K562 (cell line): ENCODE measurements around the gene FAM174C. TPM values are rescaled to one million over a fixed set of nuclear protein-coding genes. Genes with fewer than 3 reads are reported as not detected.

Experiments used
- ATAC-seq: fragments of 200-7000 bp; cut with Tn5 transposase; 3 replicates; pipeline ENCODE4 v1.9.1; 2020; ENCODE audit warnings: moderate library complexity
- BruUV-seq: library from RNA; stranded (reverse); fragments of 400-500 nt; replicated peaks from 2 replicates; lab custom pipeline; 2021; lab: Mats Ljungman, UMichigan
- CTCF ChIA-PET: fragments of 300-600 bp; formaldehyde crosslinking; extraction: SDS; loops from one replicate; lab custom pipeline; 2021; ENCODE audit warnings: low intra/inter-chr PET ratio; lab: Yijun Ruan, JAX
- POLR2A ChIA-PET: fragments of 300-600, 350-650 bp; sonication (Branson Sonifier 250); formaldehyde crosslinking; extraction: SDS; loops from one replicate; lab custom pipeline; 2021; ENCODE audit warnings: antibody characterized with exemption, inconsistent platforms; lab: Yijun Ruan, JAX
- DNase-seq, 4 experiments: peaks; one replicate each; pipeline versions ENCODE4 v3.0.0 to v3.0.0-alpha.2; 2011 to 2018; ENCODE audit warnings: low spot score in 3 of 4, mixed read lengths in 3 of 4; ENCODE audit errors: extremely low read depth in 1 of 4
- FAIRE-seq: peaks from 2 replicates; lab custom pipeline; 2011; peaks lifted over from hg19 to GRCh38; lab: Jason Lieb, UNC
- H2AFZ ChIP-seq: 2 replicates; pipeline ENCODE4 v1.6.0; 2011; ENCODE audit warnings: low read depth, low read length, control low read depth, inconsistent platforms
- H3K27ac ChIP-seq: fragments of 200-600 bp; 3 replicates; pipeline ENCODE4 v1.8.0; 2011; ENCODE audit warnings: low read depth, mild to moderate bottlenecking, control low read depth, inconsistent platforms, low read length, moderate library complexity, mixed read lengths; ENCODE audit errors: extremely low read depth
- H3K27me3 ChIP-seq, 2 experiments: fragments of 300-600 bp in 1 of 2; 2 replicates in 1 of 2; 3 replicates in 1 of 2; pipeline versions ENCODE4 v1.6.0 to v1.8.0; 2011; ENCODE audit warnings: inconsistent platforms in 2 of 2, low read length in 2 of 2, mild to moderate bottlenecking in 1 of 2, mixed read lengths in 1 of 2, moderate library complexity in 1 of 2; ENCODE audit not compliant: control insufficient read depth in 2 of 2, insufficient read depth in 2 of 2
- H3K36me3 ChIP-seq: fragments of 300-600 bp; 3 replicates; pipeline ENCODE4 v1.8.0; 2011; ENCODE audit warnings: mild to moderate bottlenecking, low read length, inconsistent platforms; ENCODE audit not compliant: control insufficient read depth, insufficient read depth
- H3K4me1 ChIP-seq, 2 experiments: fragments of 200-600 bp in 1 of 2; replicated peaks in 1 of 2; 2 replicates in 1 of 2; 3 replicates in 1 of 2; pipeline versions ENCODE4 v1.5.1 to v1.8.0; 2011; ENCODE audit warnings: inconsistent platforms in 2 of 2, low read length in 2 of 2, mild to moderate bottlenecking in 1 of 2, mixed read lengths in 1 of 2, moderate library complexity in 1 of 2; ENCODE audit not compliant: control insufficient read depth in 2 of 2, insufficient read depth in 2 of 2
- H3K4me2 ChIP-seq: 2 replicates; pipeline ENCODE4 v1.6.1; 2011; ENCODE audit warnings: low read length, control low read depth, inconsistent platforms, mixed read lengths; ENCODE audit not compliant: insufficient read depth
- H3K4me3 ChIP-seq: fragments of 200-600 bp; sonication (generic), shearing (Covaris generic); 2 replicates; pipeline ENCODE4 v1.5.1; 2016; ENCODE audit warnings: control low read depth, inconsistent platforms
- H3K79me2 ChIP-seq: fragments of 200-600 bp; 3 replicates; pipeline ENCODE4 v1.8.0; 2011; ENCODE audit warnings: low read length, inconsistent platforms; ENCODE audit not compliant: control insufficient read depth, insufficient read depth
- H3K9ac ChIP-seq, 2 experiments: 2 replicates each; pipeline versions ENCODE4 v1.6.0 to v1.6.1; 2011; ENCODE audit warnings: low read depth in 2 of 2, low read length in 2 of 2, control low read depth in 1 of 2, inconsistent platforms in 1 of 2, mild to moderate bottlenecking in 1 of 2, mixed read lengths in 1 of 2; ENCODE audit not compliant: insufficient read depth in 1 of 2
- H3K9me1 ChIP-seq: one replicate; pipeline ENCODE4 v1.6.0; 2011; ENCODE audit warnings: inconsistent platforms, mild to moderate bottlenecking, low read length, moderate library complexity; ENCODE audit not compliant: control insufficient read depth, insufficient read depth
- H3K9me3 ChIP-seq: replicated peaks from 2 replicates; pipeline ENCODE4 v1.5.1; 2011; ENCODE audit warnings: low read depth, low read length, inconsistent platforms; ENCODE audit not compliant: control insufficient read depth, insufficient read depth
- H4K20me1 ChIP-seq: replicated peaks from 2 replicates; pipeline ENCODE4 v1.6.1; 2011; ENCODE audit warnings: low read length, inconsistent platforms, mixed read lengths; ENCODE audit not compliant: control insufficient read depth, insufficient read depth
- BRCA1 ChIP-seq, 2 experiments: fragments of 450-650 bp in 1 of 2; sonication (generic) in 1 of 2; formaldehyde crosslinking in 1 of 2; IDR thresholded peaks; 2 replicates each; pipeline versions ENCODE4 v1.5.0 to v1.6.1; 2017 to 2020; ENCODE audit warnings: mild to moderate bottlenecking in 1 of 2, missing genetic modification reagents in 1 of 2
- KLF1 ChIP-seq: fragments of 450-650 bp; IDR thresholded peaks from 2 replicates; pipeline ENCODE4 v1.6.1; 2016; ENCODE audit warnings: missing genetic modification characterization, missing compliant biosample characterization
- MNT ChIP-seq, 2 experiments: fragments of 450-650 bp; conservative IDR thresholded peaks; 2 replicates each; pipeline ENCODE4 v1.6.1; 2017; ENCODE audit warnings: mild to moderate bottlenecking in 2 of 2, moderate library complexity in 2 of 2
- NCOR1 ChIP-seq: fragments of 450-650 bp; IDR thresholded peaks from 2 replicates; pipeline ENCODE4 v1.6.1; 2016; ENCODE audit warnings: mild to moderate bottlenecking, moderate library complexity
- POLR2AphosphoS2 ChIP-seq: IDR thresholded peaks from 2 replicates; pipeline ENCODE4 v1.6.1; 2012; ENCODE audit warnings: low read length, improper control_type of control experiment
- POLR2G ChIP-seq: fragments of 200-400 bp; formaldehyde crosslinking; IDR thresholded peaks from 2 replicates; pipeline ENCODE4 v1.6.1; 2017; ENCODE audit warnings: low read depth, mild to moderate bottlenecking, antibody characterized with exemption, low read length, moderate library complexity
- SMARCA4 ChIP-seq: fragments of 450-650 bp; IDR thresholded peaks from 2 replicates; pipeline ENCODE4 v1.6.1; 2016
- SP1 ChIP-seq: sonication (generic); formaldehyde crosslinking; IDR thresholded peaks from 2 replicates; pipeline ENCODE4 v1.8.1; 2022; ENCODE audit warnings: mild to moderate bottlenecking, missing genetic modification reagents
- STAG1 ChIP-seq: sonication (generic); formaldehyde crosslinking; IDR thresholded peaks from 2 replicates; pipeline ENCODE4 v1.5.0; 2020; ENCODE audit warnings: missing genetic modification reagents, borderline replicate concordance
- SUPT5H ChIP-seq: fragments of 450-650 bp; IDR thresholded peaks from 2 replicates; pipeline ENCODE4 v1.6.1; 2016
- USF1 ChIP-seq: sonication (generic); formaldehyde crosslinking; IDR thresholded peaks from 2 replicates; pipeline ENCODE4 v1.9.0; 2022; ENCODE audit warnings: mild to moderate bottlenecking, missing genetic modification reagents
- VEZF1 ChIP-seq: fragments of 200-800 bp; sonication (Bioruptor generic); IDR thresholded peaks from 2 replicates; pipeline ENCODE4 v1.6.1; 2017; ENCODE audit warnings: missing genetic modification characterization, missing compliant biosample characterization
- ZBED1 ChIP-seq: IDR thresholded peaks from 2 replicates; pipeline ENCODE4 v1.6.1; 2014
- ZBTB26 ChIP-seq: fragments of 450-650 bp; formaldehyde crosslinking; IDR thresholded peaks from 2 replicates; pipeline ENCODE4 v1.4.0; 2022; ENCODE audit warnings: missing genetic modification characterization
- ZBTB9 ChIP-seq: fragments of 450-650 bp; formaldehyde crosslinking; IDR thresholded peaks from 2 replicates; pipeline ENCODE4 v1.4.0; 2020; ENCODE audit warnings: mild to moderate bottlenecking, moderate library complexity
- WGBS: fragments of 100-300 bp; shearing (Covaris generic); methylation state at CpG from one replicate; pipeline ENCODE4 v1.1.6; 2016; ENCODE audit warnings: low coverage, mixed read lengths; ENCODE audit not compliant: insufficient coverage; ENCODE audit errors: missing lambda C conversion rate; 5-methylcytosine and 5-hydroxymethylcytosine counted together
- in situ Hi-C: fragments of 300-500 bp; cut with MboI; formaldehyde crosslinking; loops from 4 replicates; pipeline ENCODE4 v1.15.0; 2018; ENCODE audit warnings: inconsistent platforms, mixed read lengths
- intact Hi-C: fragments of 100-400 bp; cut with micrococcal nuclease; formaldehyde crosslinking; loops from 2 replicates; pipeline ENCODE4 v1.14.2; 2022
- polyA plus RNA-seq, 8 experiments: library from polyadenylated mRNA; depleted of rRNA in 4 of 8; stranded (reverse) in 5 of 8; unstranded in 3 of 8; fragments of >200 nt; fragmentation: Nextera tagmentation in 2 of 8; fragmentation: Illumina TruSeq in 1 of 8; extraction: Ambion mirVana in 2 of 8; extraction: Trizol in 1 of 8; gene quantifications; 2 replicates each; pipeline versions ENCODE4 v1.2.1 to v1.2.3, GENCODE V29; 2011 to 2014; ENCODE audit warnings: inconsistent platforms in 1 of 8, missing spikeins in 1 of 8
- total RNA-seq, 7 experiments: library from RNA; depleted of rRNA in 6 of 7; stranded (reverse); fragments of >200 nt in 6 of 7; fragmentation: Illumina TruSeq in 2 of 7; extraction: Trizol in 2 of 7; gene quantifications; 2 replicates each; pipeline versions ENCODE4 v1.2.1 to v1.2.3, GENCODE V29; 2011 to 2021; ENCODE audit warnings: low replicate concordance in 1 of 7

The FAM174C gene
- total and polyA plus RNA-seq, 9 of the 15 experiments (the other 6 are each of a cell fraction or from before 2014, with no cell fraction given), result 0.66 to 89.6 (median 20.3) TPM

GRCh38 chr19:1270854-1271527 lies 4.3 kb upstream of the FAM174C start:
- peaks cover 26% of the 10 kb centered on the region for H4K20me1 ChIP-seq
- H3K27me3 ChIP-seq, result no peaks in the 10 kb centered on the region
- peaks cover 66% of the 10 kb centered on the region for H3K79me2 ChIP-seq
- peak overlapping the region; percentile 68 for H3K4me3 ChIP-seq
- H3K9me1 ChIP-seq, result no peaks in the 10 kb centered on the region
- in situ Hi-C loops (no loop called here), intact Hi-C loops (loop anchor here (10.0 kb wide), 1 partner anchor 174 kb away; no protein-coding TSS in a partner anchor)
- WGBS, result 10% methylated on average over 26 of the region's 26 CpGs
- peaks cover 67 to 98% of the 10 kb centered on the region in 2 experiments for H3K4me1 ChIP-seq
- FAIRE-seq (peak; percentile 40), ATAC-seq (no peak), DNase-seq (peak in 1 of 4 experiments; percentile 62)
- ChIA-PET POLR2A (interaction anchor here (0.5 to 2.8 kb wide), 7 partner anchors 9 to 1061 kb away, joined by 3 to 14 read pairs (median 4); no protein-coding TSS in a partner anchor), CTCF (no interaction called here)
- H3K4me2 ChIP-seq, result peak overlapping the region; percentile 93
- no peaks in the 10 kb centered on the region for H3K9me3 ChIP-seq
- no TSS peak for BruUV-seq
- no peak overlapping the region for H2AFZ ChIP-seq
- peaks cover 53% of the 10 kb centered on the region for H3K36me3 ChIP-seq
- peak overlapping the region; percentile 92 for H3K27ac ChIP-seq
- peak overlapping the region; percentile 90 to 99 for H3K9ac ChIP-seq
- peak; percentile 31 to 37; a peak in 1 of 4 replicates for TF ChIP-seq MNT (conservative IDR thresholded peaks at IDR 0.05)
- peak; percentile 33; the same call in 1 of the 2 replicates for TF ChIP-seq POLR2AphosphoS2
- peak; percentile 13; the same call in 1 of the 2 replicates for TF ChIP-seq USF1 (CRISPR knock-in tag)
- peak; percentile 10; the same call in 1 of the 2 replicates for TF ChIP-seq ZBTB26
- no peak for TF ChIP-seq SMARCA4
- peak; percentile 7; the same call in 1 of the 2 replicates for TF ChIP-seq ZBED1
- TF ChIP-seq POLR2G, result peak; percentile 54
- 0 out of 2 replicates have a peak, but pooled peaks have one; percentile 22 for TF ChIP-seq STAG1 (CRISPR knock-in tag)
- 0 out of 2 replicates have a peak, but pooled peaks have one; percentile 56 for TF ChIP-seq SP1 (CRISPR knock-in tag)
- no peak for TF ChIP-seq KLF1
- TF ChIP-seq NCOR1, result 0 out of 2 replicates have a peak, but pooled peaks have one; percentile 21
- TF ChIP-seq SUPT5H, result peak; percentile 51; the same call in 1 of the 2 replicates
- TF ChIP-seq VEZF1 (CRISPR knock-in tag), result peak; percentile 45
- no peak for TF ChIP-seq BRCA1 (IDR thresholded peaks at IDR 0.05)
- TF ChIP-seq BRCA1 (CRISPR knock-in tag; IDR thresholded peaks at IDR 0.05), result 0 out of 2 replicates have a peak, but pooled peaks have one; percentile 51
- TF ChIP-seq ZBTB9 (CRISPR knock-in tag), result 0 out of 2 replicates have a peak, but pooled peaks have one; percentile 29
